HepG2 (cell line): Measurements from ENCODE around the gene DEFB131B.
"Not testable (repeated sequence)": the region's sequence is repeated elsewhere in the genome, so short reads cannot be mapped to it uniquely, and the experiment has no call there.

Source experiments
- EZH2 ChIP-seq: conservative IDR thresholded peaks from 2 replicates; pipeline ENCODE4 v1.6.1; 2012; ENCODE audit warnings: mild to moderate bottlenecking, low read depth, low read length, moderate library complexity
- FOSL2 ChIP-seq: sonication (generic); formaldehyde crosslinking; IDR thresholded peaks from 2 replicates; pipeline ENCODE4 v1.4.0; 2020; ENCODE audit warnings: missing genetic modification reagents
- KDM2A ChIP-seq: sonication (generic); formaldehyde crosslinking; IDR thresholded peaks from 2 replicates; pipeline ENCODE4 v1.4.0; 2020; ENCODE audit warnings: low read depth, missing genetic modification reagents, borderline replicate concordance
- ZFAT ChIP-seq: sonication (generic); formaldehyde crosslinking; conservative IDR thresholded peaks from 2 replicates; pipeline ENCODE4 v1.8.1; 2023; ENCODE audit warnings: missing genetic modification reagents, inconsistent platforms
- ZNF143 ChIP-seq: sonication (generic); formaldehyde crosslinking; IDR thresholded peaks from 2 replicates; pipeline ENCODE4 v1.4.0; 2020; ENCODE audit warnings: missing genetic modification reagents
- TF ChIP-seq, protein P1 (sequence below): sonication (generic); formaldehyde crosslinking; IDR thresholded peaks from 2 replicates; pipeline ENCODE4 v1.4.0; 2020; ENCODE audit warnings: missing genetic modification reagents
- TF ChIP-seq, protein P2 (sequence below): sonication (generic); formaldehyde crosslinking; IDR thresholded peaks from 2 replicates; pipeline ENCODE4 v1.9.0; 2021; ENCODE audit warnings: missing genetic modification reagents, borderline replicate concordance
- TF ChIP-seq, protein P3 (sequence below): sonication (generic); formaldehyde crosslinking; IDR thresholded peaks from 2 replicates; pipeline ENCODE4 v1.5.0; 2020; ENCODE audit warnings: mild to moderate bottlenecking, missing genetic modification reagents, moderate library complexity
- TF ChIP-seq, protein P4 (sequence below), 2 experiments: IDR thresholded peaks; 2 replicates each; pipeline ENCODE4 v1.6.1; 2011 to 2012; ENCODE audit warnings: low read length in 2 of 2, borderline replicate concordance in 1 of 2, low read depth in 1 of 2, mild to moderate bottlenecking in 1 of 2, moderate library complexity in 1 of 2

DNA sequence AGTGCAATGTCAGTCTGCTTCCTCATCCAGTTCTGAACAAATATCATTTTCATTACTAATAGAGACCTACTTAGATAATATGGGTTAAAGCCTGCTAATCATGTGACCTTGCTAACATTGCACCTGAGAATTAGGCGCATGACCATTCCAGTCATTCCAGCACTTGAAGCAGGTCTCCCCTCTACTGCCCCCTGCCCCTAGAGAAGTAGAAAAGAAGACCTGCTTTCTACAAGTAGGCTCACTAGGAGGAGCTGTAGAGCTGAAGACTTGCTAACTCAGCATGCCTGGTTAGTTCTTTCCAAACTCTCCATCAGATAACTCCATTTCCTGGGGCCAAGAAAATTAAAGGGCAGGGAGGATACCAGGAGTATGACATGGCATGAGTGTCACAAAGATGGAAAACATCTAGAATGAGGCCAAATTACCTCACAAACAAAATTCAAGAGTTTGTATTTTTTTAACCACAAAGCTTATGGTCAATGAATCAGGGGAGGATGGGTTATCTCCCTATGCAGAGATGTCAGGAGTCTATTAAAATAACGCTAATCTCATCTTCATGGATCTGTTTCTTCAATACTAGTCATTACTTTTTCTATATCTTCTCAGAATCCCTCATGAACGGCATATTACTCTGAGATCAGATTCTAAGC lies 14.2 kb upstream of the DEFB131B start:
- TF ChIP-seq, protein P1, sequence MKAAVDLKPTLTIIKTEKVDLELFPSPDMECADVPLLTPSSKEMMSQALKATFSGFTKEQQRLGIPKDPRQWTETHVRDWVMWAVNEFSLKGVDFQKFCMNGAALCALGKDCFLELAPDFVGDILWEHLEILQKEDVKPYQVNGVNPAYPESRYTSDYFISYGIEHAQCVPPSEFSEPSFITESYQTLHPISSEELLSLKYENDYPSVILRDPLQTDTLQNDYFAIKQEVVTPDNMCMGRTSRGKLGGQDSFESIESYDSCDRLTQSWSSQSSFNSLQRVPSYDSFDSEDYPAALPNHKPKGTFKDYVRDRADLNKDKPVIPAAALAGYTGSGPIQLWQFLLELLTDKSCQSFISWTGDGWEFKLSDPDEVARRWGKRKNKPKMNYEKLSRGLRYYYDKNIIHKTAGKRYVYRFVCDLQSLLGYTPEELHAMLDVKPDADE (CRISPR knock-in tag), result not testable (repeated sequence)
- not testable (repeated sequence) for TF ChIP-seq FOSL2; EZH2; ZNF143; ZFAT; KDM2A (CRISPR knock-in tag)
- TF ChIP-seq, protein P2, sequence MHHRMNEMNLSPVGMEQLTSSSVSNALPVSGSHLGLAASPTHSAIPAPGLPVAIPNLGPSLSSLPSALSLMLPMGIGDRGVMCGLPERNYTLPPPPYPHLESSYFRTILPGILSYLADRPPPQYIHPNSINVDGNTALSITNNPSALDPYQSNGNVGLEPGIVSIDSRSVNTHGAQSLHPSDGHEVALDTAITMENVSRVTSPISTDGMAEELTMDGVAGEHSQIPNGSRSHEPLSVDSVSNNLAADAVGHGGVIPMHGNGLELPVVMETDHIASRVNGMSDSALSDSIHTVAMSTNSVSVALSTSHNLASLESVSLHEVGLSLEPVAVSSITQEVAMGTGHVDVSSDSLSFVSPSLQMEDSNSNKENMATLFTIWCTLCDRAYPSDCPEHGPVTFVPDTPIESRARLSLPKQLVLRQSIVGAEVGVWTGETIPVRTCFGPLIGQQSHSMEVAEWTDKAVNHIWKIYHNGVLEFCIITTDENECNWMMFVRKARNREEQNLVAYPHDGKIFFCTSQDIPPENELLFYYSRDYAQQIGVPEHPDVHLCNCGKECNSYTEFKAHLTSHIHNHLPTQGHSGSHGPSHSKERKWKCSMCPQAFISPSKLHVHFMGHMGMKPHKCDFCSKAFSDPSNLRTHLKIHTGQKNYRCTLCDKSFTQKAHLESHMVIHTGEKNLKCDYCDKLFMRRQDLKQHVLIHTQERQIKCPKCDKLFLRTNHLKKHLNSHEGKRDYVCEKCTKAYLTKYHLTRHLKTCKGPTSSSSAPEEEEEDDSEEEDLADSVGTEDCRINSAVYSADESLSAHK (CRISPR knock-in tag), result not testable (repeated sequence)
- TF ChIP-seq, protein P3, sequence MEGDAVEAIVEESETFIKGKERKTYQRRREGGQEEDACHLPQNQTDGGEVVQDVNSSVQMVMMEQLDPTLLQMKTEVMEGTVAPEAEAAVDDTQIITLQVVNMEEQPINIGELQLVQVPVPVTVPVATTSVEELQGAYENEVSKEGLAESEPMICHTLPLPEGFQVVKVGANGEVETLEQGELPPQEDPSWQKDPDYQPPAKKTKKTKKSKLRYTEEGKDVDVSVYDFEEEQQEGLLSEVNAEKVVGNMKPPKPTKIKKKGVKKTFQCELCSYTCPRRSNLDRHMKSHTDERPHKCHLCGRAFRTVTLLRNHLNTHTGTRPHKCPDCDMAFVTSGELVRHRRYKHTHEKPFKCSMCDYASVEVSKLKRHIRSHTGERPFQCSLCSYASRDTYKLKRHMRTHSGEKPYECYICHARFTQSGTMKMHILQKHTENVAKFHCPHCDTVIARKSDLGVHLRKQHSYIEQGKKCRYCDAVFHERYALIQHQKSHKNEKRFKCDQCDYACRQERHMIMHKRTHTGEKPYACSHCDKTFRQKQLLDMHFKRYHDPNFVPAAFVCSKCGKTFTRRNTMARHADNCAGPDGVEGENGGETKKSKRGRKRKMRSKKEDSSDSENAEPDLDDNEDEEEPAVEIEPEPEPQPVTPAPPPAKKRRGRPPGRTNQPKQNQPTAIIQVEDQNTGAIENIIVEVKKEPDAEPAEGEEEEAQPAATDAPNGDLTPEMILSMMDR (CRISPR knock-in tag), result peak; percentile 85
- TF ChIP-seq, protein P4, sequence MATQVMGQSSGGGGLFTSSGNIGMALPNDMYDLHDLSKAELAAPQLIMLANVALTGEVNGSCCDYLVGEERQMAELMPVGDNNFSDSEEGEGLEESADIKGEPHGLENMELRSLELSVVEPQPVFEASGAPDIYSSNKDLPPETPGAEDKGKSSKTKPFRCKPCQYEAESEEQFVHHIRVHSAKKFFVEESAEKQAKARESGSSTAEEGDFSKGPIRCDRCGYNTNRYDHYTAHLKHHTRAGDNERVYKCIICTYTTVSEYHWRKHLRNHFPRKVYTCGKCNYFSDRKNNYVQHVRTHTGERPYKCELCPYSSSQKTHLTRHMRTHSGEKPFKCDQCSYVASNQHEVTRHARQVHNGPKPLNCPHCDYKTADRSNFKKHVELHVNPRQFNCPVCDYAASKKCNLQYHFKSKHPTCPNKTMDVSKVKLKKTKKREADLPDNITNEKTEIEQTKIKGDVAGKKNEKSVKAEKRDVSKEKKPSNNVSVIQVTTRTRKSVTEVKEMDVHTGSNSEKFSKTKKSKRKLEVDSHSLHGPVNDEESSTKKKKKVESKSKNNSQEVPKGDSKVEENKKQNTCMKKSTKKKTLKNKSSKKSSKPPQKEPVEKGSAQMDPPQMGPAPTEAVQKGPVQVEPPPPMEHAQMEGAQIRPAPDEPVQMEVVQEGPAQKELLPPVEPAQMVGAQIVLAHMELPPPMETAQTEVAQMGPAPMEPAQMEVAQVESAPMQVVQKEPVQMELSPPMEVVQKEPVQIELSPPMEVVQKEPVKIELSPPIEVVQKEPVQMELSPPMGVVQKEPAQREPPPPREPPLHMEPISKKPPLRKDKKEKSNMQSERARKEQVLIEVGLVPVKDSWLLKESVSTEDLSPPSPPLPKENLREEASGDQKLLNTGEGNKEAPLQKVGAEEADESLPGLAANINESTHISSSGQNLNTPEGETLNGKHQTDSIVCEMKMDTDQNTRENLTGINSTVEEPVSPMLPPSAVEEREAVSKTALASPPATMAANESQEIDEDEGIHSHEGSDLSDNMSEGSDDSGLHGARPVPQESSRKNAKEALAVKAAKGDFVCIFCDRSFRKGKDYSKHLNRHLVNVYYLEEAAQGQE (IDR thresholded peaks at IDR 0.05; ENCODE audit: borderline replicate concordance in 1 of 2, low read depth in 1 of 2, low read length in 2 of 2), result not testable (repeated sequence)
